GOT3 (cell line): ENCODE results near the gene IFI6.
"Not testable (repeated sequence)": the region's sequence is repeated elsewhere in the genome, so short reads cannot be mapped to it uniquely, and the experiment has no call there.

Experiments used
- DNase-seq: peaks from one replicate; lab custom pipeline; 2025; ENCODE audit warnings: mixed read lengths; lab: John Stamatoyannopoulos, UW

The IFI6 gene

DNA sequence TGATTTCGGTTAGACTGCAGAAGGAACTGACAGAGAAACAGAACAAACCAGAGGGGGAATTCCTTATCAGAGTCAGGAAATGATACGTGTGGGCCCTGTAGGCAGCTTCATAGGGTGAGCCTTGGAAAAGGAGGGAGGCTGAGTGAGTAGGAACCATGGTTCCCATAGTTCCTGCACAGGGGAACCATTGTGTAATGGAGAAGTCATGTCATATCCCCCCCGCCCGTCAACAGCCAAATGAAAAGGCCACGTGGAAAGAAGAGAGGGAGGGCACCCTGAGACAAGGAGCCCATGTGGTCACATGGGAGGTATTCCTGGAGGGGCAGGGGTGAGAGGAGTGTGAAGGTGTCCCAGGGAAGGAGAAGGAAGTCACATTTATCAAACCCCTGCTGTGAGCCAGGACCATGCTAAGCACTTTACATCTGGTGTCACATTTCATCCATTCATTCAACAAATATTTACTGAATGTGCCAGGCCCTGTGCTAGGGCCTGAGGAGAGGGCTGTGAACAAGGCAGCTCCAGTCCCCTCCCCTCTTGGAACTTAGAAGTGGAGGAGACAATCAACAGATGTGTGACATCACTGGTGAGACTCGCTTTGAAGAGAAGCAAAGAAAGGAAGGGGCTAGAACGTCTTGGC, 21.3 kb downstream of the IFI6 start:
- DNase-seq, result no peak

DNA sequence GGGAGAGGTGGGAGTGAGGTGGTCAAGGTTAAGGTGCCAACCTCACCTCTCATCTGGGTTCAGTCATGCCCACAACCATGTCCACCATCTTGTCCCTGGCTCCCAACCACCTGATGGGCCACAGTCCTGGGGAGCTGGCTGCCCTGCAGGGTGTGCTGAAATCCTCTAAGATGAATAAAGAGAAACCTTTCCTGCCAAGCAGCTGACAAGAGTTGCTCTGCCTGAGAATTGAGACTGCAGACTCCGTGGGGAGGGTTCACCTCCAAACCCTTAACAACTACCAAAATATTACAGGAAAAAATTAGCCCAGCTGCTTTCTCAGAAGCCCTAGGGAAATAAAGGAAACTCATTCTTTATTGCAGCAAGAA, 21.8 kb downstream of the IFI6 start:
- no peak for DNase-seq

DNA sequence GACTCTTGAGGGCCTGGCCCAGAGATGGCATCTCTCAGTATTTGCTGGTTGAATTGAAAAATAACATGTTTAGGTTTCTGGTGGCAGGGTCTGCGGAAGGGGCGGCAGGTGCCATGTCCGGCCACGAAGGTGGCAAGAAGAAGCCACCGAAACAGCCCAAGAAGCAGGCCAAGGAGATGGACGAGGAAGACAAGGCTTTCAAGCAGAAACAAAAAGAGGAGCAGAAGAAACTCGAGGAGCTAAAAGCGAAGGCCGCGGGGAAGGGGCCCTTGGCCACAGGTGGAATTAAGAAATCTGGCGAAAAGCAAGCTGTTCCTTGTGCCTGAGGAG, 22.7 kb downstream of the IFI6 start:
- no peak for DNase-seq

DNA sequence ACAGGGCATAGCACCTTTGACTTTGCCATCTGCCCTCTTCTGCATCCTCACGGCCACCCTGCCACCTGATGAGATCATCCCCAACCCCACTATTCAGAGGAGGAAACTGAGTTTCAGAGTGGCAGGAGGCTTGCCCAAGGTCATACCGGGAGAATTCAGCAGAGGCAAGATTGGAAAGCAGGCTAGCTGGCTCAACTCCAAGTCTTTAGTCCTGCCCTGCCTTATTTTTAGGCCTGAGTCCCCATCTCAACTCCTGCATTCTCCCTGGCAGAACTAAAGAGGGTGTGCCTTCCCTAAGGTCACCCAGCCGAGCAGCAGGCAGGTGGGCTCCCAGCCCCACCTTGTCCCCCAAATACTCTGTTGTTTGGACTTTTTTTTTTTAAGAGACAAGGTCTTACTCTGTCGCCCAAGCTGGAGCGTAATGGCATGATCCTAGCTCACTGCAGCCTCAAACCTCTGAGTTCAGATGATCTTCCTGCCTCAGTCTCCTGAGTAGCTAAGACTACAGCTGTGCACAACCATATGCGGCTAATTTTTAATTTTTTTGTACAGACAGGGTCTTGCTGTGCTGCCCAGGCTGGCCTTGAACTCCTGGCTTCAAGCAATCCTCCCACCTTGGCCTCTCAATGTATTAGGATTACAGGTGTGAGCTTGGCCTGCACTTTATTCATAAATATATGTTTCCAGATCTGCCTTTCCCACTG, 23.2 kb downstream of the IFI6 start:
- DNase-seq, result no peak

DNA sequence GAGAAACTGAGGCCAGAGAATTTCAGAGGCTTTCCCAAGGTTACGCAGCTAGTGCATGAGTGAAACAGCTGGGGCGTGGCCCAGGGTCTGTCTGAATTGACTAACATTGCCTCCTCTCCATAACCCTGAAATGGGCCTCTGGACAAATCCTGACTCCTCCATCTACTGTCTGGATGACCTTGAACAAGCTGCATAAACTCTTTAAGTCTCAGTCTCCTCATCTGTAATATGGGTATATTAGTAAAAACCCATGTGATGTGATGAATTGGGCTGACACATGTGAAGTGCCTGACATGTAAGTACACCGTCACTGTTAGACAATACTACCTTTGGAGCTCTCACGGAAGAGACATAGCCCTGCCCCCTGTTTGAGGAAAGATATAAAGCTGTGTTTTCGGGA, 24.7 kb downstream of the IFI6 start:
- DNase-seq, result no peak

DNA sequence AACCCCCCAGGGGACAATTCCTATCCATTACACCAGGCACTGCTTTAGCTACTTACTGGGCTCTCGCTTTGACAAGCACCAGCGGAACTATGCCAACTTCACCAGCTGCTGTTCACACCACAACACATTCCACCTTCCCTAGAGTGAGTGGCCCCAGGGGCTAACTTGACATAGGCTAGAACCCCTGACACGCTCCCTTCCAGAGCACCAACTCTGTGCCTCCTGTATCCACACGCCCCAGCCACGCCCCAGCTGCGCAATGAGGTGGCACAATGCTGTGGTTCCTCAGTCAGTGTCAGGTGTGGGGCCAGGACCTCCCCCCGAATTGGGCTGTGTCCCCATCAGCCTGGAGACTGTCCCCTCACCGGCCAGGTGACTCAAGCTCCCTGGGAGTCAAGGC, 25.3 kb downstream of the IFI6 start:
- DNase-seq, result no peak

DNA sequence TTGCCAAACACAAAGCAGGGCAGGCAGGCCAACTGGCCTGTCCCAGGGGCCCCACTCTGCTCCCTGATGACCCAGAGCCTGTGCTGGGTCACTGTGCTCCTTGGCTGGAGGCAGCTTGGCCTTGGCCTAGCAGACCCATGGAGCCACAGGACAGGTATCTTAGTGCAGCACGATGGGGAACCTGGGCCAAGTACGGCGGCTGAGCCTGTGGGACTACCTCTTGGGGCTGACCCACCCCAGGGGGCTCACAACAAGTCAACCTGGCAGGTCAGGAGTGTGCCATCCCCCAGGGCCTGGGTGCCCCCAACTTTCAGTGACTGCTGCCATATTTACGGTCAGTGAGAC, 26.9 kb downstream of the IFI6 start:
- no peak for DNase-seq

DNA sequence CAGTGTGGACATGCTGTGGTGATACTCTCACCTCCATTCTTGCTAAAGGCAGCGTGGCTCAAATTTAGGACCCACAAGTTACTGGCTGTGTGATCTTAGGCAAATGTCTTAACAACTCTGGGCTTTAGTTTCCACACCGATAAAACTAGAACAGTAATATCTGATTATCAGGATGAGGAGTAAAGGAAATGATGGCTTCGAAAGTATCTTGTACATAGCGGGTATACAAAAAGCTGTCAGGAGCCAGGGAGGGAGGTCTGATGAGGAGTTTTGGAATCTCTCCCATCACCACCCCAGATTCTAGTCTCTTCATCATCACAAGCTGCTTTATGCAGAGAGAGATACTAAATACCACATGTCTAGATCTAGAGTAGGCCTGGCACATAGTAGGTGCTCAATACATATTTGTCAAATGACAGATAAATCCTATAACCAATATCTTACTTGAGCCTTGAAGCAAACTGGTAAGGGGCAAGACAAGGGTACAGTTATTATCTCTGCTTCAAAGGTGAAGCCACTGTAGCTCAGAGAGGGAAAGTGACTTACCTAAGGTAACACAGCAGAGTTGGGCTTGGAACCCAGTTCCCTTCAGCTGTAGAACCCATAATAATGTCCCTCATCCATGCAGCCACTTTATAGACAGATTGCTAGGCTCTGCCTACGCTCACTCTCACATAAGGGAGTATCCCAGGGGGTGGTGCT, 27.5 kb downstream of the IFI6 start:
- DNase-seq, result no peak

DNA sequence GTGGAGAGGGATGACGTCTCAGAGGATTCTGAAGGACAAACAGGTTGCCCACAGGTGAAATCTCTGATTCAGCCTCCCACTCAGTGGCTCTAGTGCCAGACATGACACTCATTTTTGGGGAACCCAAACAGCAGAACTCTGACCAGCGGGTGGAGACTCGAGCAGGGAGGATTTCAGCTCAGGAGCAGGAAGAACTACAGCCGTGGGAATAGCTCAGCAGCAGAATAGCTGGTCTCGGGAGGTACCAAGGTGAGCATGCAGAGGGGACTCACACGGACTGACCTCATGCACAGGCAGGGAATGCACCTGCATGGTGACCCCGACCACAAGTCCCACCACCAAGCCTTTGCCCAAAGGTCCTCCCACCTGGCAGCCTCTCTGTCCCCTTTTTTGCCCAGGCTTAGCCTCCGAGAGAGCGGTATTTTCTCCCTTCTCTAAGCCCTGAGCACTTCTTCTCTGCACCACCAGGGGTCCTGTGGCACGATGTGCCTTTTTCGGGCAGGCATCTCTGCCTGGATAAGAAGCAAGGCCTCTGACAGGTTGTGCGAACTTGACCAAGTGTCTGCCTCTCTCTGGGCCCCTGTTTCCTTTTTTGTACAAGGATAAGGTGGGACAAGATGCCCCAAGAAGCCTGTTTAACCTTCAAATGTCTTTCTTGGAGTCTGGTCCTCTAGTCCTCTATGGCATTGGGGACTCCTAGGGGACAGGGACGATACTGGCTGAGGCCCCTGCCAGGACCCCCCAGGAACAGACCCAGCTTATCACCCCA, 28.2 kb downstream of the IFI6 start:
- no peak for DNase-seq

DNA sequence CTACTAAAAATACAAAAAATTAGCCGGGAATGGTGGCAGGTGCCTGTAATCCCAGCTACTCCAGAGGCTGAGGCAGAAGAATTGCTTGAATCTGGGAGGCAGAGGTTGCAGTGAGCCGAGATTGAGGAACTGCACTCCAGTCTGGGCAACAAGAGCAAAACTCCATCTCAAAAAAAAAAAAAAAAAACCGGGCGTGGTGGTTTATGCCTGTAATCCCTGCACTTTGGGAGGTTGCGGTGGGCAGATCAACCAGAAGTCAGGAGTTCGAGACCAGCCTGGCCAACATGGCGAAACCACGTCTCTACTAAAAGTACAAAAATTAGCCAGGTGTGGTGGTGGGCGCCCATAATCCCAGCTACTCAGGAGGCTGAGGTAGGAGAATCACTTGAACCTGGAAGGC, 31.5 kb downstream of the IFI6 start:
- not testable (repeated sequence) for DNase-seq

DNA sequence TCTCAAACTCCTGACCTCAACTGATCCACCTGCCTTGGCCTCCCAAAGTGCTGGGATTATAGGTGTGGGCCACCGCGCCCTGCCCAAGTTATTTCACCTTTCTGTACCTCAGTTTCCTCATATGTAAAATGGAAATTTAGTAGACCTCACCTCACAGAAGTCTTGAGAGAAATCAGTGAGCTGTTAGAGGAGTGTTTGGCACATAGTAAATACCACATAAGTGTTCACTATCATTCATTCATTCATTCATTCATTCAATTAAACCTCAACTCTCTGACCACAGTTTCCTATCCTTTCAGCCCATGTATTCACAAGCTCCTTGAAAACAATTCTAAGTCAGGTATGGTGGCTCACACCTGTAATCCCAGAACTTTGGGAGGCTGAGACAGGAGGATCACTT, 33.2 kb downstream of the IFI6 start:
- DNase-seq, result no peak

DNA sequence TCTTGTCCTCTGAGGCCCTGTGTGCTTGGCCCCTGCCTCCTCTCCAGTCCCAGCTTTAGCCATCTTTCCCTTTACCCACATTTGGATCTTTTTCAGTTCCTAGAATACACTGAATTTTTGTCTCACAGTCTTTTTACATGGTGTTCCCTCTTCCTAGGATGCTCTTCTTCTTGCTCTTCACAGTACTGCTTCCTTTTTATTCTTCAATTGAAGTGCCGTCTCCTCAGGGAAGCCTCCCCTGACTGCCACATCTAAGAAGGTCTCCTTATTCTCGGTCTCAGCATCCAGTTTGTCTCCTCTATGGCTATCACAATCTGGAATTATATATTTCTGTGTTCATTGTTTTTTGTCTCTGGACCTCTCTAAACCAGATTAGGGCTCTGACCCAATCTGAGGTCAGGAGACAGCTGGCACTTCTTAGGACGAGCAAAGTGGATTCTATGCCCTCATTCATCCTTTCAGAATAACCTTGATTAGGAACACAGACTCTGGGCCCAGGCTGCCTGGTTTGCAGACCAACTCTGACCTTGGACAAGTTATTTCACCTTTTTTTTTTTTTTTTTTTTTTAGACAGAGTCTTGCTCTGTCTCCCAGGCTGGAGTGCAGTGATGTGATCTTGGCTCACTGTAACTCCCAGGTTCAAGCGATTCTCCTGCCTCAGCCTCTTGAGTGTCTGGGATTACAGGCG, 33.8 kb downstream of the IFI6 start:
- no peak for DNase-seq

DNA sequence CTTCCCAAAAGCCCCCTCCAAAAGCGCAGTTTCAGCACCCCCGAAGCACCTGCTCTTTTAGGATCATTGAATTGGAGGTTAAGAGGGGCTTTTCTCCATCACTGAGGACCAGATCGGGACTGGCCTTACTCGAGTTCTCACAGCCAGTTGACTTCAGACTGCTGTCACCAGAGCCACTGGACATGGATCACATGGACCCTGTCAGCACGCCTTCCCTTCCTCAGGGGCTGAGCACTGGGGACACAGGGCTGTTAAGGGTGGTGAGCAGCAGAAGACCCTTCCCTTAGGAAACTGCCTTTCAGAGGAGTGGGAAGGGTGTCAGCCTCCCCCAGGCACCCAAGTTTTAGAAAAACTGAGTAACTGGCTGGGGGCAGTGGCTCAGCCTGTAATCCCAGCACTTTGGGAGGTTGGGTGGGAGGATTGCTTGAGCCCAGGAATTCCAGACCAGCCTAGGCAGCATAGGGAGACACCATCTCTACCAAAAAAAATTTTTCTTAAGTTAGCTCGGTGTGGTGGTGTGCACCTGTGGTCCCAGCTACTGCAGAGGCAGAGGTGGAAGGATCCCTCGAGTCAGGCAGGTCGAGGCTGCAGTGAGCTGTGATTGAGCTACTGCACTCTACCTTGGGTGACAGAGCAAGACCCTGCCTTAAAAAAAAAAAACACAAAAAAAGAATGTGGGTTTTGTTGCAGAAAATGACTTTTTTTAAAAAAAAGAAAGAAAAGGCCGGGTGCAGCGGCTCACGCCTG, 36.4 kb downstream of the IFI6 start:
- DNase-seq, result no peak

DNA sequence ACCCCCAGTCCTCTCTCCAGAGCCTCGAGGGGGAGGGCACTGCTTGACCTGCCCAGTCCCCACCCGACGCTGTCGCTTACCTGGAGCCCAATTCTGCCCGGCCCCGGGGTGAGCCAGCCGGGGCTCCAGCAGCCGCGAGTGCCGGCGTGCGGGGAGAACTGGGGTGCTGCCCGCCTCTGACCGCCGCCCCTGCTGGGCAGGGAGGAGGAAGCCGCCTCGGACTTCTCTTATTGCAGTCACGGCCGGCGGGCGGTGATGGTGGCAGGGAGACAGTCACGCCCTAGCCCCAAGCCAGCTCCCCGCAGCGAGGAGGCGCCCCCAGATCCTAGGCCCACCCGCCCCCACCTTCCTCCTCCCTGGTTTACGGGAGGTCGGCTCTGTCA, 37.0 kb downstream of the IFI6 start, which contains the start of gene FGR:
Gene FGR, minus strand, starts transcription at position 201 of the 383 bp plus-strand sequence. CDS start 11,269 bp downstream, outside the sequence.
- DNase-seq, result no peak

DNA sequence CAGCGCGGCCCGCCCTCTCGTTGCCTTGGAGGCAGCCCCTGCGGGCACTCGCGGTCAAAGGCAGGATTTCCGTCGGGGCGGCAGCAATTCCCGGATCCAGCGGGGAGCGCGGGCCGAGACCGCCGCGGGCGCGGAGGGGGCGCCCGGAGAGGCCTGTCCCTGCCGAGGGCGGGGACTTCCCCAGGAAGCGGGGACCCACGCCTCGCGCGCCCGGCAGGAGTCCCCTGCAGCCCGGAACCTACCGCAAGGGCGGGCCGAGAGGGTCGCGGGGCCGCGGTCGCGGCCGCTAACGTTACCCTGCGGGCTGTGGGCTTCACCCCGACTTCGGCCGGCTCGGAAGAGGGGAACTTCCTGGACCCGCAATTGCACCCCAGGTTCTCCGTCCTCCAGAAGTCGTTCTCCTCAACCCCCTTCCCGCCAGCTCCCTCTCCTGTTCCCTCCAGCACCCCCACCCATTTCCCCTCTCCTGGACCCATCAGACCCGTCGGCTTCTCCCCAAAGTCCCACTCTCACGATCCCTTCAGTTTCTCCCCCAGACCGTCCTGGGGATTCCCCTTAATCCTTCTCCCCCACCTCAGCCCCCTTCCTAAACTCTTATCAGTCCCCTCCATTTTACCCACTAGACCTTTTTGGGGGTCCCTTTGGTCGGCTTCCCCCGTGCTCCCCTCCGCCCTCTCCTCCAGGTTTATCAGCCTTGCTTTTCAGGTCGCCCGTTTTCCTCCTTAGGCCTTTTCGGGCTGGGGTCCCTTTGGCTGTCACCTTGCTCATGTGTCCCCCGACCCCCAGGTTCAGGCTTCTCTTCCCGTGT, 37.6 kb downstream of the IFI6 start:
- no peak for DNase-seq

DNA sequence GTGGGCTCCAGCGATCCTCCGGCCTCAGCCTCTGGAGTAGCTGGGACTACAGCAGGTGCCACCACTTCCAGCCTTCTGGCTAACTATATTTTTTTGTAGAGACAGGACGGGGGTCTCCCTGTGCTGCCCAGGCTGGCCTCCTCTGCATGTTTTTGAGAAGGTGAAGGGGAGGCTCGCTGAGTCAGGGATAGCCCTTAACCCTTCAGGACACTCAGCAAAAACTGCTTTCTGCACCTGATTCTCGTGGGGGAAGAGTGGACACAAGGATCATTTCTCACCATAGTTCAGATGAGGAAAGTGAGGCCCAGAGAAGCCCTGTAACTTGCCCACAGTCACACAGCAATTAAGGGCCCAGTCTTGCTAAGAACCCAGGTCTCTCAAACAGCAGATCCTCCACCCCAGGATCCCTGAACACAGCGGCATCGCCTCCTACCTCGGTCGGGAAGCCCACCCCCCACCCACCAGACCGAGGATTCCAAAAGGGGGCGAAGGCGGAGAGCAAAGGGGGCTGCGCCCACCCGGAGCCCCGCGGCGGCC, 38.3 kb downstream of the IFI6 start:
- no peak for DNase-seq

DNA sequence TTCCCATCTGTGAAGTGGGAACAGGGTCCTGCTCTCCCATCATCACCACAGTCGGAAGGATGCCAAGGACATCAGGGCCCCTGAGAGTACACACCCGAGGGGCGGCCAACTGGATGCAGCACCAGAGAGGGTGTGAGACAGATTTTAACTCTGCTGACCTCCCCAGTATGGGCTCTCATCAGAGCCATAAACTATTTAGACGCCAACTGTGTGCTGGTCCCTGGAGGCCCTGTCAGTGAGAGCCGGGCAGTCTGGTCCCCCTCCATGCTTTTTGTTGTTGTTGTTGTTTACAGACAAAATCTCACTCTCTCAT, 38.7 kb downstream of the IFI6 start:
- DNase-seq, result no peak

DNA sequence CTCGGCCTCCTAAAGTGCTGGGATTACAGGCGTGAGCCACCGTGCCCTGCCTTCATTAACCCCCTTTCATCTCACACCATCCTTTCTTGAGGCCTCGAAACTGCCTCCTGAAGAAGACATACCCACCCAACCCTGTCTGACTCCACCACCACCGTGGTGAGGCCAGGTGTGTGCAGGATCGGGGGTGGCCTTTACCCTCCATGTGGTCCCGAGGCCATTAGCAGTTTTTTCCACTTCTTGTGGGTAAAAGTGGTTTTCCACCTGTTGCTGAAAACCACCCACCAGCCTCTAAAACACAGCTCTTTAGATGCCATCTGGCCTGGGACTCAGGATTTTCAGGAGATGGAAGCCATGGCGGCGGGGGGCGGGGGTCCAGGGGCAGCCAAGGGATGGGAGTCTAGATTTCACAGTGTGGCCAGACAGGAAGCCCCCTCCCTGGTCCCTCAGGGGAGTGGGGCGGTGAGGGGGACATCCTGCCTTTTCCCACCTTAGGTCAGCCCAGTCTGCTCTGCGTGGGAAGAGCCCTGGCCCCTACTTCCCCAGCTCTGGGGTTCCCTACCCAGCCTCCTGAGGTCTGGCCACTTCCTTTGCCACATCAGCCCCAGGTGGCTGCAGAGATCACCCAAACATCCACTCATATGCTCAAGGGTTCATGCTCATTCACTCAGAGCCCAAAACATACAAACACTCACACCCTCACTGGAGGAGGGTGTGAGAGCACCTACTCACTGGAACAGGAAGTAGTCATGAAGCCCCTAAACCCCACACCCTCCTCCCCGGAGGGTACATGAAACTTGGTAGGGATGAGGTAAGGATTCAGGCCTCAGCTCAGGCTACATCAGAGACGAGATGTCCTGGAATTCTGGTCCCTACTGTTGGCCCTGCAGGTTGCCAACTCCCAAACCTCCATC, 39.4 kb downstream of the IFI6 start:
- no peak for DNase-seq

DNA sequence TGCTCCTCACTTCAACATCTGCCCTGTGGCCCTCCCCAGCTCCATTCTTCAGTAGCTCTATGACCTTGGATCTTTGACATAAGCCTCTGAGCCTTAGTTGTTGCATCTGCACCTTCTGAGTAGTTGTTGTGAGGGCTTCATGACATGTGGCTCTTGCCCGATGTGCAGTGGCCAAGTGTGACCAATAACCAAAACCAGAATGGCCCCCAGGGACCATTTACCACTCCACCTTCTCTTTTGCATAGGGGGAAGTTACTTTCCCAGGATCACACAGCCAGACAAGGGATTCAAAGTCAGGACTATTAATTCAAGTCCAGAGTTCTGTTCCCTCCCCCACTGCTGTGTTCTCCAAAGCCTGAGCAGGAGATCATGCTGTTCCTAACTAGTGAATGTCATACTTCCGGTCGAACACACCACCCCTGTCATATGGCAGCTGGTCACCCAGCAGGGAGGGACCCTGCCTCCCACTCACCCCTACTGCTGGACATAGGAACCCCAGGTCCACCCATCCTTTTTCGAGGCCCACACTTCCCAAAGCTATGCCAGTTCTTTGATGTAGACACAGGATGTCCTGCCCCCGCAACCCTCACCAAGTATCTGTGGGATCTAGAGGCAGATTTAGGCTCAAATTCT, 41.0 kb downstream of the IFI6 start:
- DNase-seq, result no peak
